ENCODE measurements around the gene HAUS6.
"Not testable (repeated sequence)": the region's sequence is repeated elsewhere in the genome, so short reads cannot be mapped to it uniquely, and the experiment has no call there.

HAUS6 gene

DNA sequence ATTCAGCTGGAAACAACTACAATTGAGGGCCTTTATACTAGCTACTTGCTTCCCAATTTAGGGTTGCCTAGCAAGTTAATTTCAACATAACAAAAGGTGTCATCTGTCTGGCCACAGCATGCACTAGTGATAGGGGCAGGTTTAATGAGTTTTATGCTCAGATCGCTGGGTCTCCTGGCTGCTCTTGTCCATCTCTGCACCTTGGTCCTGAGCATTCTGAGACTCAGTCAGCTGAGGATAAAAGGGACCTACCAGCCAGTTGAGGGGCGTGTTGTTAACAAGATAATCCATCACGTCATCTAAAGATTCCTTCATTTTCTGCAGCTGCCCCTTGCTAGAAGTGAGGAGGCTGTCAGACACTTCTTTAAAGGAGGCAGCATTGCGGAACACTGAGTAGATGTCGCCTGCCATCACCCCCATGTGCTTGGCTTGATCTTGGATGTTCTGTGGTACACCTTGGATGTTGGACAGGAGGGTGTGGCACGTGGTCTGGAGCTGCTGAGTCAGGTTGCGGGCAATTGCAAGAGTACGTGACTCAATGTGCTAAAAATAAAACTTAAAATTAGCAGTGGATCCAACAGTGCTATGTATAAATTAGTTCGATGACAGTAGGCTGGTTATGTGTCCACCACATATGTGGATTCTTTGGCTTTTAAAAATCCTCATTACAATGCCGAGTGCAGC is 13.5 kb upstream of the HAUS6 start:
- DNase-seq (ENCODE audit: low read depth) = no peak

DNA sequence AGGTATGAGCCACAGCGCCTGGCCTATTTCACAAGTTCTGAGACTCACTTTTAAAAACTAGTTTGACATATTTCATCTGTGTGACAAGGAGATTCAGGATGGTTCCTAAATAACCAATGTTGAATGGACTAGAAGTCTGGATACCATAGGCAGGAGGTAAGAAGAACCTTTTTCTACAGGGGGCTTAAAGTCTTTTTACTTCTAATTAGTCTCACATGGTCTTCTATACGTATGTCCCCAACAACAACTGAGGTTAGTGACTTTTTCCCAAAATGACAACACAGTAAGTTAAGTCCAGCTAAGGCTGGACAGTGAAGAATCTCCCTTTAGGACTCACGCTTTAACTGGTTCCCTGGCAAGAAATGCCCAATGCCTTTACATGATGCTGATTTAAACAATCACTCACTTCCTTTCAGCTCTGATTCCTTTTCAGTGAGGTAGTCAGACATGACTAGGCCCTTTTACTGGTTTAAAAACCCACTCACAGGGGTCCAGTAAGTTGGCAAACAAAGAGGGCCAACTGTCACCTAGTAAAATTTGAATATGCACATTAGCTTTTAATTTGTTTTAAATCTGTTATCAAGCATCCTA is 12.1 kb upstream of the HAUS6 start:
- DNase-seq (ENCODE audit: low read depth) = no peak

DNA sequence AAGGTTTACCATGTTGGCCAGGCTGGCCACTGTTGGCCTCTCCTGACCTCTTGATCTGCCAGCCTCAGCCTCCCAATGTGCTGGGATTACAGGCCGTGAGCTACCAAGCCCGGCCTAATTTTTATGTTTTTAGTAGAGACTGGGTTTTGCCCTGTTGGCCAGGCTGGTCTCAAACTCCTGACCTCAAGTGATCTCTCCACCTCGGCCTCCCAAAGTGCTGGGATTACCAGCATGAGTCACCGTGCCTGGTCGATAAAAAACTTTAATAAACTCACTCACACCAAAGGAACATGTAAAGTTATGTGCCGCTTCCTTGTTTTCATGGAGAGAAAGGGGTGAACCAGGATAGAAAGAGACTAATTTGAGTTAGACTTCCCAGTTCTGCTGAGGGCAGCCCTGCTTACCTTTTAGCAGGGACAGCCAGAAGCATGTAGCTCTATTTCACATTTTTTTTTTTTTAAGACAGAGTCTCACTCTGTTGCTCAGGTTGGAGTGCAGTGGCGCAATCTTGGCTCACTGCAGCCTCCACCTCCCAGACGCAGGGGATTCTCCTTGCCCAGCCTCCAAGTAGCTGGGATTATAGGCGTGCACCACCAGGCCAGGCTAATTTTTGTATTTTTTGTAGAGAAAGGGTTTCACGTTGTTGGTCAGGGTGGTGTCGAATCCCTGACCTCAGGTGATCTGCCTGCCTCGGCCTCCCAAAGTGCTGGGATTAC is 11.4 kb upstream of the HAUS6 start:
- DNase-seq (ENCODE audit: low read depth) = no peak

DNA sequence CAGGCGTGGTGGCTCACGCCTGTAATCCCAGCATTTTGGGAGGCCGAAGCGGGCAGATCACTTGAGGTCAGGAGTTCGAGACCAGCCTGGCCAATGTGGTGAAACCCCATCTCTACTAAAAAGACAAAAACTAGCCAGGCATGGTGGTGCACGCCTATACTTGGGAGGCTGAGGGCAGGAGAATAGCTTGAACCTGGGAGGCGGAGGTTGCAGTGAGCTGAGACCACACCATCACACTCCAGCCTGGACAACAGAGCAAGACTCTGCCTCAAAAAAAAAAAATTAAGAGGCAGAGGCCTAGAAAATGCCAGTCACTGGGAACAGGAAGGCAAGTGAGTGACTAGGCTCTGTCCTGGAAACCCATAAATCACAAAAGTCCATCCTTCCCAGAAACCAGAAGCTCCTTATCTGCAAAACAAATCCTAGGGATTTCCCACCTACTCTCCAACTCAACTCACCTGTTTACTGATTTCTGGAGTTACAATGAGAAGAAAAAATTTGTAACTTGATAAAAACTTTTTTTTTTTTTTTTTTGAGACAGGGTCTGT is 10.4 kb upstream of the HAUS6 start:
- not testable (repeated sequence) for DNase-seq (ENCODE audit: low read depth)

DNA sequence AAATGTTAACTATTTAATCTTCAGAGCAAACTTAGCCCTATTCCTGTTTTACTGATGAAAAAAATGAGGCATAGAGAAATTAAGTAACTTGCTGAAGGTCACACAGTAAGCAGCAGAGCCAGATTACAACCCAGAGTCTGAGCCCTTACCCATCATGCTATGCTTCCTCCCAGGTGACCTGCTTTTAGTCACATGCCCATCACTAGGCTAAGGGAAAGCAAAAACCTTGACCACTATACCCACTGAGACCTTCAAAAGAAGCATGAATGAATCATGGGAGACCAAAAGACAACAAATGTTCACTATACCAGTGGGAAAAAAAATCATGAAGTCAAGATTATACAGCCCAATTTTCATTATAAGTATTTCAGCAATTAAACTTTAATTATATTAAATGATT is 5.3 kb upstream of the HAUS6 start:
- DNase-seq (ENCODE audit: low read depth) = no peak

DNA sequence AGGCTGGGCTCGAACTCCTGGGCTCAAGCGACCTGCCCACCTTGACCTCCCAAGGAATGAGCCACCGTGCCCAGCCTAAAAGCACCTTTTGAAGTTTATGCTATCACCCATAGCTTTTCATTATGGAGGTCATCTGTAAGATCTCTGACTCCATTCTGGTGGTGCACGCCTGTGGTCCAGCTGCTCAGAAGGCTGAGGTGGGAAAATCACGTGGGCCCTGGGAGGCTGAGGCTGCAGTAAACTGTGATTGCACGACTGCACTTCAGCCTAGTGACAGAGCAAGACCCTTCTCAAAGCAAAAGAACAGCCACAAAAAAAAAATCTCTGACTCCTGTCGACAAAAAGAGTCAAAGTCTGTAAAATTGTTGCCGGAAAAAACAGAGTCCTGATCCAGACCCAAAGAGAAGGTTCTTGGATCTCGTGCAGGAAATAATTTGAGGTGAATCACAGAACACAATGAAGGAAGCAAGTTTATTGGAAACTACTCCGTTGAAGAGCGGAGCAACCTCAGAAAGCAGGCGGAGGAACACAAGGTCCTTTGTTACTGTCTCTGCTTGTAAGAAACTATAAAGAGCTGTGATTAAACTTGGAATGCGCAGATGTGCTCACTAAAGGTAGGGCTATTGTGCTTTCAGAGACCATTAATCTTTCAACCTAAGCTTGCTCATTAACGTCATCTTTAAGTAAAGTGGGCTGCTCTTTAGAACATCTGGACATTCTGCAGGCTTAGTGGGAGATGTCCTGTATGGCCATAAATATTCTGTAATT is 2.0 kb upstream of the HAUS6 start:
- DNase-seq (ENCODE audit: low read depth) = no peak

DNA sequence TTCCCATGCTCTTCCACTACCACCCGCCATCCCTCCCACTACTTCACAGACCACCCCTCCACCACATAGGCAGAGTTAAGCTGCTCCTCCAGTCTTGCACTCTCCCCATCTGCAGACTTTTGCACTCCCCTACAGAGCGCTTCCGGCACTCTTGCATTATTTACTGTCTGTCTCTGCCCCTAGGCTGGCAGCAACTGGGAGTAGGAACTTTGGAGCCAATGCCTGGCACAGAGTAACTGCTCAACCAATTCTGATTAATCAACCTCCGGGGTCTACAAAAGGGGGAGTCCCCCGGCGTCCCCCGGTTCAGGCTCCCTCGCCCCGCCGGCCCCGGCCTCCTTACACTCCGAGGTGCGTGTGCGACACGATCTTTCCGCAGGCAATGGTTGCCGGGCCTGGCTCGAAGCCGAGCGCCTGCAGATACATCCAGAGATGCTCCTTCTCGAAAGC is 498 bp downstream of the HAUS6 start:
- DNase-seq (ENCODE audit: low read depth) = peak; percentile 8

DNA sequence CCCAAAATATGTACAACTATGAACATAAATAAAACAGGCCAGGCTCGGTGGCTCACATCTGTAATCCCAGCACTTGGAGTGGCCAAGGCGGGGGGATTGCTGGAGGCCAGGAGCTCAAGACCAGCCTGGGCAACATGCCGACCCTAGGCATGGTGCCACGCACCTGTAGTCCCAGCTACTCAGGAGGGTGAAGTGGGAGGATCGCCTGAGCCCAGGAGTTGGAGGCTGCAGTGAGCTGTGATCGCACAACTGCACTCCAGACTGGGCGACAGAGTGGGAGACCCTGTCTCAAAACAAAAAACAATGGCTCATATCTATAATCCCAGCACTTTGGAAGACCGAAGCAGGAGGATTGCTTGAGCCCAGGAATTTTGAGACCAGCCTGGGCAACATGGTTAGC is 1.5 kb downstream of the HAUS6 start:
- no peak for DNase-seq (ENCODE audit: low read depth)

DNA sequence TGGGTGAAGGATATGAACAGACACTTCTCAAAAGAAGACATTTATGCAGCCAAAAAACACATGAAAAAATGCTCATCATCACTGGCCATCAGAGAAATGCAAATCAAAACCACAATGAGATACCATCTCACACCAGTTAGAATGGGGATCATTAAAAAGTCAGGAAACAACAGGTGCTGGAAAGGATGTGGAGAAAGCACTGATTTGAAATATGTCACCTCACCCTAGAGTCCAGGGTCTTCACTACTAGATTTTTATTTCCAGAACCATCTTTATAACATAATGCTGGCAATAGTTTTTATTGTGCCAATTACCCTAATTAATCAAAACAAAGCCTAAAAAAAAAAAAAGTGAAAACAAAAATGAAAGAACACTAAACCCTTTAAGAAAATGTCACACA is 5.3 kb downstream of the HAUS6 start:
- not testable (repeated sequence) for DNase-seq (ENCODE audit: low read depth)

DNA sequence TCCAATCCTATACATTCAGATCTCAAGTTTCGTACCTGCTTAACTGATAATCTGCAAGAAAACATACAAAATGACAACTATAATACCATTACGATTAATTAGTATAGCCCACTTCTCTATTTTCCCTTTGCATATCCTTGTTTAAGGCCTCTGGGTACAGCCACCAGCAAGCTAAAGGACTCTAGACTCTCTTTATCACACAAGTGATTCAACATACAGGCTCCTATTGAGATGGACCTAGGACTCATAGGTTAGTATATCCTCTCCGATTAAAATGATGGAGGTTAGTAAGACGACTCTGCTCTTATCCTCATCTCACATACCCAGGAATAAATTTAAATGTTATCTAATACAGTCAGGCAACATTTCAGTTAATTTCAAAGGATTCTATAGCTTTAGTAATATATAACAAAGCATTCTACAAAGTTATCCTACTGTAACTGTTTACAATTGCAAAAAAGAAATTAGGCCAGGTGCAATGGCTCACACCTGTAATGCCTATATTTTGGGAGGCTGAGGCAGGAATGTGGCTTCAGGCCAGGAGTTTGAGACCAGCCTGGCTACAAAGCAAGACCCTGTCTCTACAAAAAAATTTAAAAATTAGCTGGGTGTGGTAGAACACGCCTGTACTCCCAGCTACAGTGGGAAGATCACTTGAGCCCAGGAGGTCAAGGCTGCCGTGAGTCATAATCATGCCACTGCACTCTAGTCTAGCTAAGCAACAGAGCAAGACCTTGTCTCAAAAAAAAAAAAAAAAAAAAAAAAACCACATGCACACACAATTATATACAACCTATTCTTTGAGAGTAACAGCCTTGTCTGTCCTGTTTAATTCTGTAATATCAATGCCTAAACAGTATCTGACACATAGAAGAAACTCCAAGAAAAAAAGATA is 15.4 kb downstream of the HAUS6 start:
- no peak for DNase-seq (ENCODE audit: low read depth)

DNA sequence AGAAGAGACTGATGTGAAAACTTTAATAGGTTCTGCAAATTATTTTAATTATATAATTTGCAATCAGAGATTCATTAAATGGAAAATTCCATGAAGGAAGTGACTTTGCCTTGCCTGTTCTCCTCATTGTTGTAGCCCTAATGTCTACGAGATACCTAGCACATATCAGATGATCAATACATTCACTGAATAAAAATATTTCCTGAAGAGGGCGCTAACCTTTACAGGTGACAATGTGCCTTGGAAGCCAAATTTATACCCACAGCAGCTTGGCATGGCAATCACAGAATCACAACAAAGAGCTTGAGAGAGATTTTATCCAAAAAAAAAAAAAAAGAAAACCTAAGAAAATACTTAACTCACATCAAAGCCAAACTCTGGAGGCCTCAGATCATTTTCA is 17.4 kb downstream of the HAUS6 start:
- no peak for DNase-seq (ENCODE audit: low read depth)

DNA sequence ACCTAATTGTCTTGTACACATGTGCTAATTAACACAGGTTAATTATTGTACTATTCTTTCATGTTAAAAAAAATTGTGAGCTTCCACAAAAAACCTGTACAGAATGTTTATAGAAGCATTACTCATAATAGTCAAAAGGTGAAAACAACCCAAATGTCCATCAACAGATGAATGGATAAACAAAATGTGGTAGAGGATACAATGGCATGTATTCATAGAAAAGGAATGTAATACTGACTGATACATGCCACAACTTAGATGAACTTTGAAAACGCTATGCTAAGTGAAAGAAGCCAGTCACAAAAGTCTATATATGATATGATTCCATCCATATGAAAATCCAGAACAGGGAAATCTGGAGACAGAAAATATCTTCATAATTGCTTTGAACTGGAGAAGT is 27.9 kb downstream of the HAUS6 start:
- no peak for DNase-seq (ENCODE audit: low read depth)

DNA sequence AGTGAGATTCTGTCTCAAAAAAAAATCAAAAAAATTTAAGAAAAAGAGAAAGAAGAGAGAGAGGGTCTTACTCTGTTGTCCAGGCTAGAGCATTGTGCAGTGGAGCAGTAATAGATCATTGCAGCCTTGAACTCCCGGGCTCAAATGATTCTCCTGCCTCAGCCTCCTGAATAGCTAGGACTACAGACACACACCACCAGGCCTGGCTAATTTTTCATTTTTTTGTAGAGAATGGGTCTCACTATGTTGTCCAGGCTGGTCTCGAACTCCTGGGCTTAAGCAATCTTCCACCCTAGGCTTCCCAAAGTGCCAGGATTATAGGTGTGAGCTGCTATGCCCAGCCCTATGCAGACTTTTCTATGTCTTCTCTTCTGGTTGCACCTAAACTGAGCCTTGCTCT is 28.5 kb downstream of the HAUS6 start:
- no peak for DNase-seq (ENCODE audit: low read depth)

DNA sequence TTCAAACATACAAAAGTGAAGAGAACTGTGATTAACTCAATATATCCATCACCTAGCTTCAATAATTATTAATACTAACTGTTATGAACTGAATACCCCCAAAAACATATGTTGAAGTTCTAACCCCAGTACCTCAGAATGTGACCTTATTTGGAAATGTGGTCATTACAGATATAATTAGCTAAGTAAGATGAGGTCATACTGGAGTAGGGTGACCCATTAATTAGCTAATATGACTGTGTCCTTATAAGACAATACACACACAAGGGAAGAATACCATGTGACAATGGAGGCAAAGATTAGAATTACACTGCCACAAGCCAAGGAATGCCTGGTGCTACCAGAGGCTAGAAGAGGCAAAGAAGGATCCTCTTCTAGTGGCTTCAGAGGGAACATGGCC is 45.7 kb downstream of the HAUS6 start:
- DNase-seq (ENCODE audit: low read depth) = no peak

DNA sequence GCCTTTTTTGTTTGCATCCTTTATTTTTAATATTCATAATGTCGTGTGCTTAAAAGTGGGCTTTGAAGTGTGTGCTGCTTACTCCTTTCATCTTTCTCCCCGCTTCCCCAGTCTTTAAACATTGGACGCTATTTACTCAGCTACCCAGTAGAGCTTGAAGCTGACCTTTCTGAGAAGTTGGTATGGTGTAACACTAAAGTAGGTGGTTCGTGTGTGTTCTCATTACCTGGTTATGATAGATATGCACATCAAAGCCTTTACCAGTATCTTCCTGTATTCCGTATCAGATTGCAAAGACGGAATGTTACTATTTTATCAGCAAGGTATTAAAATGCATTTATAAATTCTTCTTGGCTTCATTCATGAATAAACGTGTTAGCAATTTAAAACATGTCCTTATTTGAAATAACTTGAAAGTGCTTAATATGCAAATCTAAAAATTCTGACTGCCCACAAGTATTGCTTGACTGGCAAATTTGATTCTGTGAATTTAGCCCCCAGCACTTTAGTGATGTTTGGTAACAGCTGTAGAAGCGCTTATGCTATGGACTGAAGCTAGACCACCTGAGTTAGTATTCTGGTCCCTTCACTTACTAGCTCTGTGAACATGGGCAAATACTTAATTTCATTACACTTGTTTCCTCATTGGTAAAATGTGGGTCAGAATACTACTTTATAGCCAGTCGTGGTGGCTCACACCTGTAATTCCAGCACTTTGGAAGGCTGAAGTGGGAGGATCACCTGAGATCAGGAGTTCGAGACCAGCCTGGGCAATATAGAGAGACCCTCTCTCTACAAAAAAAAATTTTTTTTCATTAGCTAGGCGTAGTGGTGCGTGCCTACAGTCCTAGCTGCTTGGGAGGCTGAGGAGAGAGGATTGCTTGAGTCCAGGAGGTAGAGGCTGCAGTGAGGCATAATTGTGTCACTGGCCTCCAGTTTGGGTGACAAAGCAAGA is 51.8 kb downstream of the HAUS6 start:
- DNase-seq (ENCODE audit: low read depth) = no peak

DNA sequence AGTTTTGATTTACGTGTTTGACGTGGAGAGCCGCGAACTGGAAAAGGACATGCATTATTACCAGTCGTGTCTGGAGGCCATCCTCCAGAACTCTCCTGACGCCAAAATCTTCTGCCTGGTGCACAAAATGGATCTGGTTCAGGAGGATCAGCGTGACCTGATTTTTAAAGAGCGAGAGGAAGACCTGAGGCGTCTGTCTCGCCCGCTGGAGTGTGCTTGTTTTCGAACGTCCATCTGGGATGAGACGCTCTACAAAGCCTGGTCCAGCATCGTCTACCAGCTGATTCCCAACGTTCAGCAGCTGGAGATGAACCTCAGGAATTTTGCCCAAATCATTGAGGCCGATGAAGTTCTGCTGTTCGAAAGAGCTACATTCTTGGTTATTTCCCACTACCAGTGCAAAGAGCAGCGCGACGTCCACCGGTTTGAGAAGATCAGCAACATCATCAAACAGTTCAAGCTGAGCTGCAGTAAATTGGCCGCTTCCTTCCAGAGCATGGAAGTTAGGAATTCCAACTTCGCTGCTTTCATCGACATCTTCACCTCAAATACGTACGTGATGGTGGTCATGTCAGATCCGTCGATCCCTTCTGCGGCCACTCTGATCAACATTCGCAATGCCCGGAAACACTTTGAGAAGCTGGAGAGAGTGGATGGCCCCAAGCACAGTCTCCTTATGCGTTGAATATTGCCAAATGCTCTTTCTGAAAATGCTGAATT is 52.6 kb downstream of the HAUS6 start:
- no peak for DNase-seq (ENCODE audit: low read depth)

DNA sequence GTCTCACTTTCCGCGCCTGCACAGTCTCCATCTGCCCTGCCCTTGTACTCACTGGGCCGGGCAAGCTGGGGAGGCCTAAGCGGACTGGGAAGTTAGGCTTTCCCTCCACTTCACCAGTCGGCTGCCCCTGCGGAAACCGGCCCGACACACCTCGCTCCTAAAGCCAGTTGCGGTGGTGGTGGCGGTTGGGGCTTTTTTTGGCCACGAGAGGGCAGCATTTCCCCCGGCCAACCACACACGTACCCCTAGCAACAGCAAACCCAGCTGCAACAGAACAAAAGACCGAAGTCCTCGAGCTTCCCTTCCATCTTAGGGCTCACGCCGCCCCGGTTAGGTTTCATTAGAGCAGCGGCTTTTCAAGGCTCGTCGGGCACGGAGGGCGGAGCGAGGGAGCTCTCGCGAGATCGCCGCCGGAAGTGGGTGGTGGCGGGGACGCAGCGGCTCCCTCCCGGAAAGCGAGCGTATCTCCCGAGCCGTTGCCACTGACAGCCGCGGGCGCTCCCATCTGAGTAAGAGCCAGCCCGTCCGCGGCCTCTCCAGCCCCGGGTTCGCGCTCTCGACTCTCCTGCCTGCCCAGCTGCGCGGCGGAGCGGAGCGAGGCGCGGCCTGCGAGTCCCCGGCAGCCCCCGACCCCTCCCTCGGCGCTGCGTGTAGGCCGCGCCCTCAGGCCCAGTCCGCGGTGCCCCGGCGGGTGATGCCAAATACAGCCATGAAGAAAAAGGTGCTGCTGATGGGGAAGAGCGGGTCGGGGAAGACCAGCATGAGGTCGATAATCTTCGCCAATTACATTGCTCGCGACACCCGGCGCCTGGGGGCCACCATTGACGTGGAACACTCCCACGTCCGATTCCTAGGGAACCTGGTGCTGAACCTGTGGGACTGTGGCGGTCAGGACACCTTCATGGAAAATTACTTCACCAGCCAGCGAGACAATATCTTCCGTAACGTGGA is 53.5 kb downstream of the HAUS6 start, which contains the start of gene RRAGA:
Gene RRAGA (plus strand): TSS at position 462 of the 951 bp plus-strand sequence. CDS start 233 bp downstream, at position 695.
- DNase-seq (ENCODE audit: low read depth) = peak; percentile 89

DNA sequence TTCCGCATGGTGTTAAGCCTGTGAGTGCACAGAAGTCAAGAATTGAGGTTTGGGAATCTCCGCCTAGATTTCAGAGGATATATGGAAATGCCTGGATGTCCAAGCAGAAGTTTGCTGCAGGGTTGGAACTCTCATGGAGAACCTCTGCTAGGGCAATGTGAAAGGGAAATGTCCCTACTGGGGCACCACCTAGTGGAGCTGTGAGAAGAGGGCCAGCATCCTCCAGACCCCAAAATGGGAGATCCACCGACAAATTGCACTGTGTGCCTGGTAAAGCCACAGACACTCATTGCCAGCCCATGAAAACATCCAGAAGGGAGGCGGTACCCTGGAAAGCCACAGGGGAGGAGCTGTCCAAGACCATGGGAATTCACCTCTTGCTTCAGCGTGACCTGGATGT is 66.1 kb downstream of the HAUS6 start:
- no peak for DNase-seq (ENCODE audit: low read depth)

Data from stimulated activated CD8-positive, alpha-beta memory T cell treated with anti-CD3 and anti-CD28 coated beads, Interleukin-4, amount 100 ng/mL, for 24 hours (primary cell).